ENCODE data around the gene LPP. TPM values are rescaled to one million over a fixed set of nuclear protein-coding genes. Genes with fewer than 3 reads are reported as not detected.

Gene LPP
- total and polyA plus RNA-seq, 10 of the 15 experiments (the other 5 are each of a cell fraction or from before 2014, with no cell fraction given) = under 0.01 to 0.62 (median 0.03) TPM

- POLR2A ChIA-PET = no interaction called here
- Histone ChIP-seq H3K4me3 (no peak overlapping the region), H3K4me1 (ENCODE audit: control insufficient read depth, insufficient read depth, low read length) (no peaks in the 10 kb centered on the region), H3K79me2 (ENCODE audit: control insufficient read depth, insufficient read depth, low read length) (no peaks in the 10 kb centered on the region), H3K4me2 (ENCODE audit: control insufficient read depth, insufficient read depth) (no peak overlapping the region), H3K9me3 (replicated peaks; ENCODE audit: control insufficient read depth, insufficient read depth, low read length) (no peaks in the 10 kb centered on the region), H3K36me3 (ENCODE audit: control insufficient read depth in 2 of 2, insufficient read depth in 2 of 2, low read length in 1 of 2) (no peaks in the 10 kb centered on the region), H4K20me1 (ENCODE audit: control insufficient read depth, insufficient read depth) (no peaks in the 10 kb centered on the region), H3K9ac (ENCODE audit: control insufficient read depth, insufficient read depth, low read length) (no peak overlapping the region), H3K27me3 (replicated peaks in 1 of 2; ENCODE audit: control insufficient read depth in 2 of 2, insufficient read depth in 2 of 2, low read length in 1 of 2) (no peaks in the 10 kb centered on the region; a peak in 1 of 4 replicates), H3K27ac (ENCODE audit: control insufficient read depth, insufficient read depth) (no peak overlapping the region), H2AFZ (ENCODE audit: control insufficient read depth, low read depth, low read length) (no peak overlapping the region)
- 0% methylated on average over 2 of the region's 2 CpGs for WGBS (ENCODE audit: insufficient coverage, insufficient replicate concordance, low lambda C conversion rate, missing lambda C conversion rate)
- ATAC-seq = no peak
- in situ Hi-C loops (cut with MboI) (no loop called here), intact Hi-C loops (cut with micrococcal nuclease; ENCODE audit: unreplicated experiment) (no loop called here)
- SMC1A ChIA-PET (ENCODE audit: uncharacterized antibody, unreplicated experiment) = no interaction called here
- no peak for DNase-seq (ENCODE audit: low read depth, low spot score)
- RAD21 ChIA-PET (ENCODE audit: unreplicated experiment) = no interaction called here
- FAIRE-seq = no peak
- no TSS peak for BruUV-seq (replicated peaks)
- CTCF ChIA-PET = no interaction called here
- no peak for TF ChIP-seq IRF4 (IDR thresholded peaks at IDR 0.05; ENCODE audit: low read depth, low read length)
- TF ChIP-seq RUNX3 (IDR thresholded peaks at IDR 0.05; ENCODE audit: low read length) = no peak
- no peak for TF ChIP-seq SKIL (IDR thresholded peaks at IDR 0.05; ENCODE audit: low read depth, poor library complexity, severe bottlenecking)
- no peak for TF ChIP-seq MEF2B (IDR thresholded peaks at IDR 0.05; ENCODE audit: partially characterized antibody, poor library complexity, severe bottlenecking)
- TF ChIP-seq CTCF (IDR thresholded peaks at IDR 0.05 in 2 of 3, conservative IDR thresholded peaks at IDR 0.05 in 1 of 3; ENCODE audit: control insufficient read depth in 2 of 3, extremely low read depth in 1 of 3, insufficient read depth in 1 of 3, low read depth in 3 of 3, low read length in 3 of 3) = no peak
These were observed 38.1 kb downstream of the LPP start for GRCh38 chr3:188192034-188192433.

Data from GM12878 (cell line).